Measurements from ENCODE around the gene LRRC8E.
"Not testable (repeated sequence)": the region's sequence is repeated elsewhere in the genome, so short reads cannot be mapped to it uniquely, and the experiment has no call there.

Gene LRRC8E

GRCh38 chr19:7910321-7911161 is 22.2 kb downstream of the LRRC8E start:
- DNase-seq = no peak

- no peak for DNase-seq
Measured at GRCh38 chr19:7911508-7912143, 23.3 kb downstream of the LRRC8E start.

GRCh38 chr19:7912144-7912696 is 23.9 kb downstream of the LRRC8E start:
- DNase-seq = no peak

- DNase-seq = no peak
Measured at GRCh38 chr19:7912697-7913564, 24.6 kb downstream of the LRRC8E start.

GRCh38 chr19:7913652-7914051 is 25.3 kb downstream of the LRRC8E start:
- no peak for DNase-seq

- no peak for DNase-seq
Measured at GRCh38 chr19:7914099-7914498, 25.8 kb downstream of the LRRC8E start.

- no peak for DNase-seq
Measured at GRCh38 chr19:7914598-7915045, 26.3 kb downstream of the LRRC8E start, which contains the start of gene TGFBR3L. TGFBR3L (plus strand) TSS chr19:7914830.

- DNase-seq = no peak
Measured at GRCh38 chr19:7915250-7916102, 27.2 kb downstream of the LRRC8E start.

- peak; percentile 59 to 67 for DNase-seq
Measured at GRCh38 chr19:7916103-7916954, 28.0 kb downstream of the LRRC8E start.

- DNase-seq = no peak
Measured at GRCh38 chr19:7916955-7917266, 28.6 kb downstream of the LRRC8E start.

GRCh38 chr19:7917267-7918061 is 29.2 kb downstream of the LRRC8E start:
- DNase-seq = peak; percentile 64 to 66

GRCh38 chr19:7918062-7918614 is 29.8 kb downstream of the LRRC8E start:
- not testable (repeated sequence) for DNase-seq

- DNase-seq = no peak
Measured at GRCh38 chr19:7918615-7919421, 30.5 kb downstream of the LRRC8E start.

GRCh38 chr19:7919610-7920518 is 31.6 kb downstream of the LRRC8E start, which contains the start of gene SNAPC2:
SNAPC2 (plus strand) TSS chr19:7920338; CDS start chr19:7920367, 29 bp downstream.
- DNase-seq = peak; percentile 98

- peak; percentile 99 to 100 for DNase-seq
Measured at GRCh38 chr19:7920519-7921301, 32.4 kb downstream of the LRRC8E start.

- DNase-seq = no peak
Measured at GRCh38 chr19:7921302-7921966, 33.1 kb downstream of the LRRC8E start.
